ENCODE data around the gene SLC25A33. TPM values are rescaled to one million over a fixed set of nuclear protein-coding genes. Genes with fewer than 3 reads are reported as not detected.

SLC25A33 gene
- total and polyA plus RNA-seq, 8 donors, result 1.1 to 2.9 (median 1.6) TPM

GRCh38 chr1:9549955-9550546, 10.8 kb downstream of the SLC25A33 start:
- ATAC-seq (peak in 1 of 4 donors; percentile 50), DNase-seq (no peak), FAIRE-seq (no peak)
- H3K27ac ChIP-seq, result no peak overlapping the region
- TF ChIP-seq CTCF (IDR thresholded peaks at IDR 0.05), result no peak
- no peaks in the 10 kb centered on the region for H3K9me3 ChIP-seq
- H3K36me3 ChIP-seq, result no peaks in the 10 kb centered on the region
- peaks cover 0 to 6% (median 0%) of the 10 kb centered on the region in 3 donors for H3K4me1 ChIP-seq
- H3K4me3 ChIP-seq, result no peak overlapping the region
- 66 to 69% methylated on average over 6 of the region's 6 CpGs for WGBS, 2 donors
- H3K27me3 ChIP-seq, result no peaks in the 10 kb centered on the region
- intact Hi-C loops (cut with DNase I), result no loop called here

- Histone ChIP-seq H3K9me3 (no peaks in the 10 kb centered on the region), H3K4me1 (peaks cover 0 to 6% (median 0%) of the 10 kb centered on the region in 3 donors), H3K27me3 (no peaks in the 10 kb centered on the region), H3K36me3 (no peaks in the 10 kb centered on the region), H3K27ac (no peak overlapping the region), H3K4me3 (no peak overlapping the region)
- no peak for FAIRE-seq
- no peak for TF ChIP-seq CTCF (IDR thresholded peaks at IDR 0.05)
- intact Hi-C loops (cut with DNase I), result no loop called here
- peak in 1 of 4 donors; percentile 38 for ATAC-seq
- 46 to 71% methylated on average over 1 of the region's 1 CpG for WGBS, 2 donors
- DNase-seq, result no peak
These were observed 12.7 kb downstream of the SLC25A33 start for GRCh38 chr1:9551984-9552383.

- H3K36me3 ChIP-seq, result no peaks in the 10 kb centered on the region
- H3K4me1 ChIP-seq, result peaks cover 0 to 6% (median 0%) of the 10 kb centered on the region in 3 donors
- intact Hi-C loops (cut with DNase I), result no loop called here
- FAIRE-seq (no peak), ATAC-seq (peak in 2 of 4 donors; percentile 24), DNase-seq (peak in 1 of 6 donors; percentile 12)
- no peaks in the 10 kb centered on the region for H3K27me3 ChIP-seq
- H3K27ac ChIP-seq, result no peak overlapping the region
- 40 to 53% methylated on average over 4 of the region's 4 CpGs for WGBS, 2 donors
- no peak overlapping the region for H3K4me3 ChIP-seq
- no peaks in the 10 kb centered on the region for H3K9me3 ChIP-seq
- no peak for TF ChIP-seq CTCF (IDR thresholded peaks at IDR 0.05)
These were observed 14.5 kb downstream of the SLC25A33 start for GRCh38 chr1:9553736-9554144.

GRCh38 chr1:9555942-9556341, 16.7 kb downstream of the SLC25A33 start:
- intact Hi-C loops (cut with DNase I), result no loop called here
- H3K4me3 ChIP-seq, result no peak overlapping the region
- peak in 1 of 6 donors; percentile 14 for DNase-seq
- WGBS, 2 donors, result 74 to 89% methylated on average over 4 of the region's 4 CpGs
- no peak for TF ChIP-seq CTCF (IDR thresholded peaks at IDR 0.05)
- H3K36me3 ChIP-seq, result no peaks in the 10 kb centered on the region
- no peak for ATAC-seq
- no peaks in the 10 kb centered on the region for H3K27me3 ChIP-seq
- FAIRE-seq, result no peak
- no peaks in the 10 kb centered on the region for H3K9me3 ChIP-seq
- H3K27ac ChIP-seq, result peak overlapping the region in 2 of 4 donors; percentile 10 to 41
- H3K4me1 ChIP-seq, result peaks cover 0 to 6% (median 0%) of the 10 kb centered on the region in 3 donors

- H3K36me3 ChIP-seq, result no peaks in the 10 kb centered on the region
- H3K27me3 ChIP-seq, result no peaks in the 10 kb centered on the region
- 78 to 83% methylated on average over 5 of the region's 5 CpGs for WGBS, 2 donors
- FAIRE-seq (no peak), DNase-seq (no peak), ATAC-seq (no peak)
- TF ChIP-seq CTCF (IDR thresholded peaks at IDR 0.05), result no peak
- peaks cover 0 to 7% (median 3%) of the 10 kb centered on the region in 3 donors for H3K4me1 ChIP-seq
- intact Hi-C loops (cut with DNase I), result no loop called here
- H3K27ac ChIP-seq, result no peak overlapping the region
- H3K9me3 ChIP-seq, result no peaks in the 10 kb centered on the region
- no peak overlapping the region for H3K4me3 ChIP-seq
These were observed 18.4 kb downstream of the SLC25A33 start for GRCh38 chr1:9557624-9558023.
